Liver (tissue), 9 donors: ENCODE measurements around the gene SLC6A18. TPM values are rescaled to one million over a fixed set of nuclear protein-coding genes. Genes with fewer than 3 reads are reported as not detected.

Source experiments
- DNase-seq: peaks from one replicate; pipeline ENCODE4 v3.0.0-alpha.2; 2017; ENCODE audit warnings: low spot score
- H3K27ac ChIP-seq, 2 donors: one replicate each; pipeline ENCODE4 v1.7.0; 2013; ENCODE audit warnings: inconsistent platforms in 2 of 2, low read length in 2 of 2, control low read depth in 1 of 2, low read depth in 1 of 2, mild to moderate bottlenecking in 1 of 2
- H3K27me3 ChIP-seq, 4 donors: one replicate each; pipeline versions ENCODE4 v1.6.1 to v1.7.0; 2013; ENCODE audit warnings: low read length in 3 of 4, inconsistent platforms in 1 of 4, mild to moderate bottlenecking in 1 of 4, moderate library complexity in 1 of 4; ENCODE audit not compliant: control insufficient read depth in 4 of 4, insufficient read depth in 4 of 4
- H3K36me3 ChIP-seq, 4 donors: one replicate each; pipeline versions ENCODE4 v1.6.1 to v1.7.0; 2013; ENCODE audit warnings: low read length in 3 of 4, mild to moderate bottlenecking in 3 of 4, low read depth in 1 of 4, moderate library complexity in 1 of 4; ENCODE audit not compliant: control insufficient read depth in 4 of 4, insufficient read depth in 3 of 4
- H3K4me1 ChIP-seq, 4 donors: one replicate each; pipeline versions ENCODE4 v1.6.1 to v1.7.0; 2013; ENCODE audit warnings: low read length in 3 of 4, mild to moderate bottlenecking in 3 of 4, moderate library complexity in 1 of 4; ENCODE audit not compliant: control insufficient read depth in 4 of 4, insufficient read depth in 4 of 4
- H3K4me3 ChIP-seq, 3 donors: one replicate each; pipeline versions ENCODE4 v1.6.1 to v1.7.0; 2013; ENCODE audit warnings: low read length in 3 of 3, control low read depth in 1 of 3, low read depth in 1 of 3, mild to moderate bottlenecking in 1 of 3
- H3K9ac ChIP-seq, 2 donors: one replicate each; pipeline ENCODE4 v1.7.0; 2013; ENCODE audit warnings: low read length in 2 of 2, mild to moderate bottlenecking in 2 of 2, moderate library complexity in 2 of 2, control low read depth in 1 of 2, low read depth in 1 of 2
- H3K9me3 ChIP-seq, 4 donors: one replicate each; pipeline versions ENCODE4 v1.6.1 to v1.7.0; 2013; ENCODE audit warnings: low read length in 3 of 4; ENCODE audit not compliant: control insufficient read depth in 4 of 4
- ATF3 ChIP-seq: IDR thresholded peaks from 2 replicates; pipeline ENCODE4 v1.6.1; 2016; ENCODE audit warnings: antibody characterized with exemption
- CTCF ChIP-seq: fragments of 150-350 bp; IDR thresholded peaks from 2 replicates; pipeline ENCODE4 v1.5.1; 2017; ENCODE audit warnings: improper control_type of control experiment, low read depth, low read length; ENCODE audit not compliant: missing input control
- EGR1 ChIP-seq, 2 donors: IDR thresholded peaks; 2 replicates each; pipeline ENCODE4 v1.6.1; 2016 to 2018; ENCODE audit warnings: antibody characterized with exemption in 2 of 2, low read depth in 2 of 2
- FOXA1 ChIP-seq: IDR thresholded peaks from 2 replicates; pipeline ENCODE4 v1.6.1; 2016; ENCODE audit warnings: antibody characterized with exemption
- FOXA2 ChIP-seq: IDR thresholded peaks from 2 replicates; pipeline ENCODE4 v1.6.1; 2016; ENCODE audit warnings: antibody characterized with exemption
- GABPA ChIP-seq, 2 donors: IDR thresholded peaks in 1 of 2; conservative IDR thresholded peaks in 1 of 2; 2 replicates each; pipeline ENCODE4 v1.6.1; 2016; ENCODE audit warnings: antibody characterized with exemption in 2 of 2, mild to moderate bottlenecking in 1 of 2, moderate library complexity in 1 of 2
- HNF4G ChIP-seq: IDR thresholded peaks from 2 replicates; pipeline ENCODE4 v1.6.1; 2016; ENCODE audit warnings: antibody characterized with exemption
- JUND ChIP-seq, 2 donors: IDR thresholded peaks; 2 replicates each; pipeline ENCODE4 v1.6.1; 2016; ENCODE audit warnings: antibody characterized with exemption in 2 of 2
- MAX ChIP-seq: IDR thresholded peaks from 2 replicates; pipeline ENCODE4 v1.6.1; 2016; ENCODE audit warnings: antibody characterized with exemption
- NR2F2 ChIP-seq: IDR thresholded peaks from 2 replicates; pipeline ENCODE4 v1.6.1; 2016; ENCODE audit warnings: antibody characterized with exemption
- RAD21 ChIP-seq, 2 donors: IDR thresholded peaks; 2 replicates each; pipeline ENCODE4 v1.6.1; 2016; ENCODE audit warnings: antibody characterized with exemption in 2 of 2, mild to moderate bottlenecking in 2 of 2
- REST ChIP-seq: IDR thresholded peaks from 2 replicates; pipeline ENCODE4 v1.6.1; 2016; ENCODE audit warnings: antibody characterized with exemption, mild to moderate bottlenecking
- RXRA ChIP-seq, 2 donors: IDR thresholded peaks; 2 replicates each; pipeline ENCODE4 v1.6.1; 2017 to 2018; ENCODE audit warnings: antibody characterized with exemption in 2 of 2, mild to moderate bottlenecking in 1 of 2
- SP1 ChIP-seq: IDR thresholded peaks from 2 replicates; pipeline ENCODE4 v1.6.1; 2018; ENCODE audit warnings: antibody characterized with exemption, mild to moderate bottlenecking
- TAF1 ChIP-seq: conservative IDR thresholded peaks from 2 replicates; pipeline ENCODE4 v1.6.1; 2016; ENCODE audit warnings: antibody characterized with exemption, mild to moderate bottlenecking
- YY1 ChIP-seq: IDR thresholded peaks from 2 replicates; pipeline ENCODE4 v1.6.1; 2016; ENCODE audit warnings: antibody characterized with exemption, mild to moderate bottlenecking
- ZBTB33 ChIP-seq: IDR thresholded peaks from 2 replicates; pipeline ENCODE4 v1.6.1; 2016; ENCODE audit warnings: antibody characterized with exemption
- WGBS: extraction: QIAGEN DNeasy Blood & Tissue Kit; methylation state at CpG from one replicate; pipeline ENCODE4 v1.1.7; 2013; 5-methylcytosine and 5-hydroxymethylcytosine counted together
- polyA plus RNA-seq, 2 donors: library from polyadenylated mRNA; stranded (reverse) in 1 of 2; unstranded in 1 of 2; fragments of 200-250 nt in 1 of 2; fragments of >200 nt in 1 of 2; fragmentation: Nextera tagmentation in 1 of 2; extraction: Ambion mirVana in 1 of 2; gene quantifications; one replicate each; pipeline versions ENCODE4 v1.2.1 to v1.2.3, GENCODE V29; 2013 to 2015
- total RNA-seq, 2 donors: library from RNA; depleted of rRNA; stranded (reverse); fragments of >200 nt; gene quantifications; one replicate each; pipeline ENCODE4 v1.2.3, GENCODE V29; 2014
- donor health status: healthy.
- donor health status: healthy.
- donor health status: healthy.
- donor health status: healthy.
- donor health status: healthy.

The SLC6A18 gene
- total and polyA plus RNA-seq, 4 donors = not detected

- Histone ChIP-seq H3K27me3 (no peaks in the 10 kb centered on the region), H3K4me3 (no peak overlapping the region), H3K4me1 (no peaks in the 10 kb centered on the region), H3K9ac (no peak overlapping the region), H3K9me3 (peaks cover 0 to 2% (median 0%) of the 10 kb centered on the region in 4 donors), H3K27ac (no peak overlapping the region), H3K36me3 (no peaks in the 10 kb centered on the region)
- no peak for DNase-seq
- WGBS = 94% methylated on average over 38 of the region's 38 CpGs
- TF ChIP-seq GABPA (IDR thresholded peaks at IDR 0.05 in 1 of 2, conservative IDR thresholded peaks at IDR 0.05 in 1 of 2) (no peak), YY1 (no peak), MAX (no peak), FOXA1 (no peak), EGR1 (IDR thresholded peaks at IDR 0.05; ENCODE audit: low read depth in 2 of 2) (no peak), HNF4G (no peak), RXRA (IDR thresholded peaks at IDR 0.05) (no peak), NR2F2 (no peak), ZBTB33 (no peak), SP1 (no peak), TAF1 (no peak), JUND (IDR thresholded peaks at IDR 0.05) (no peak), RAD21 (IDR thresholded peaks at IDR 0.05) (no peak), REST (no peak), CTCF (no peak), FOXA2 (no peak), ATF3 (no peak)
These were observed 8.8 kb upstream of the SLC6A18 start for GRCh38 chr5:1216211-1216917.
